ENCODE measurements around the gene PDCD11. TPM values are rescaled to one million over a fixed set of nuclear protein-coding genes. Genes with fewer than 3 reads are reported as not detected.

PDCD11 gene
- total RNA-seq, 1 experiment from 2014 or later, result 81.7 TPM

- peak overlapping the region; percentile 33 for H3K27ac Mint-ChIP-seq (ENCODE audit: low read depth, unreplicated experiment)
- POLR2A ChIA-PET, result no interaction called here
- peaks cover 99% of the 10 kb centered on the region for H3K36me3 Mint-ChIP-seq (ENCODE audit: insufficient read depth, unreplicated experiment)
- no peak for TF ChIP-seq CTCF (IDR thresholded peaks at IDR 0.05; ENCODE audit: unreplicated experiment)
- no peak for DNase-seq (ENCODE audit: unreplicated experiment)
- no peaks in the 10 kb centered on the region for H3K4me1 Mint-ChIP-seq (ENCODE audit: insufficient read depth, unreplicated experiment)
- H3K4me3 Mint-ChIP-seq (ENCODE audit: unreplicated experiment), result no peak overlapping the region
- H3K9me3 Mint-ChIP-seq (ENCODE audit: unreplicated experiment), result no peaks in the 10 kb centered on the region
- H3K27me3 Mint-ChIP-seq (ENCODE audit: insufficient read depth, unreplicated experiment), result no peaks in the 10 kb centered on the region
- no TSS peak for BruUV-seq (replicated peaks)
- intact Hi-C loops (cut with micrococcal nuclease), result no loop called here
- CTCF ChIA-PET, result no interaction called here
These were observed 32.7 kb downstream of the PDCD11 start for GRCh38 chr10:103428989-103429643.

GRCh38 chr10:103429647-103430046 is 33.2 kb downstream of the PDCD11 start:
- Mint-ChIP-seq H3K27me3 (ENCODE audit: insufficient read depth, unreplicated experiment) (no peaks in the 10 kb centered on the region), H3K9me3 (ENCODE audit: unreplicated experiment) (no peaks in the 10 kb centered on the region), H3K27ac (ENCODE audit: low read depth, unreplicated experiment) (no peak overlapping the region), H3K4me1 (ENCODE audit: insufficient read depth, unreplicated experiment) (no peaks in the 10 kb centered on the region), H3K36me3 (ENCODE audit: insufficient read depth, unreplicated experiment) (peaks cover 98% of the 10 kb centered on the region), H3K4me3 (ENCODE audit: unreplicated experiment) (no peak overlapping the region)
- DNase-seq (ENCODE audit: unreplicated experiment), result no peak
- no TSS peak for BruUV-seq (replicated peaks)
- ChIA-PET CTCF (no interaction called here), POLR2A (no interaction called here)
- TF ChIP-seq CTCF (IDR thresholded peaks at IDR 0.05; ENCODE audit: unreplicated experiment), result no peak
- intact Hi-C loops (cut with micrococcal nuclease), result no loop called here

GRCh38 chr10:103431902-103432301 is 35.5 kb downstream of the PDCD11 start:
- POLR2A ChIA-PET, result no interaction called here
- intact Hi-C loops (cut with micrococcal nuclease), result no loop called here
- Mint-ChIP-seq H3K36me3 (ENCODE audit: insufficient read depth, unreplicated experiment) (peaks cover 98% of the 10 kb centered on the region), H3K9me3 (ENCODE audit: unreplicated experiment) (no peaks in the 10 kb centered on the region), H3K4me3 (ENCODE audit: unreplicated experiment) (no peak overlapping the region), H3K27ac (ENCODE audit: low read depth, unreplicated experiment) (no peak overlapping the region), H3K27me3 (ENCODE audit: insufficient read depth, unreplicated experiment) (no peaks in the 10 kb centered on the region), H3K4me1 (ENCODE audit: insufficient read depth, unreplicated experiment) (no peaks in the 10 kb centered on the region)
- CTCF ChIA-PET, result interaction anchor here (0.8 to 2.1 kb wide), 3 partner anchors 13 to 54 kb away, joined by 3 to 8 read pairs (median 5); no protein-coding TSS in a partner anchor
- no peak for TF ChIP-seq CTCF (IDR thresholded peaks at IDR 0.05; ENCODE audit: unreplicated experiment)
- BruUV-seq (replicated peaks), result no TSS peak
- DNase-seq (ENCODE audit: unreplicated experiment), result no peak

GRCh38 chr10:103433858-103434257 is 37.4 kb downstream of the PDCD11 start:
- no peak for TF ChIP-seq CTCF (IDR thresholded peaks at IDR 0.05; ENCODE audit: unreplicated experiment)
- H3K4me1 Mint-ChIP-seq (ENCODE audit: insufficient read depth, unreplicated experiment), result no peaks in the 10 kb centered on the region
- no peak overlapping the region for H3K27ac Mint-ChIP-seq (ENCODE audit: low read depth, unreplicated experiment)
- no peak overlapping the region for H3K4me3 Mint-ChIP-seq (ENCODE audit: unreplicated experiment)
- BruUV-seq (replicated peaks), result no TSS peak
- intact Hi-C loops (cut with micrococcal nuclease), result no loop called here
- CTCF ChIA-PET, result interaction anchor here (0.8 to 2.1 kb wide), 2 partner anchors 17 to 252 kb away, joined by 3 to 8 read pairs; no protein-coding TSS in a partner anchor
- no peak for DNase-seq (ENCODE audit: unreplicated experiment)
- POLR2A ChIA-PET, result interaction anchor here (0.6 to 1.3 kb wide), 4 partner anchors 8 to 59 kb away, joined by 3 read pairs; partner anchors contain the start of genes ATP5MK and PDCD11
- no peaks in the 10 kb centered on the region for H3K27me3 Mint-ChIP-seq (ENCODE audit: insufficient read depth, unreplicated experiment)
- H3K9me3 Mint-ChIP-seq (ENCODE audit: unreplicated experiment), result no peaks in the 10 kb centered on the region
- peaks cover 98% of the 10 kb centered on the region for H3K36me3 Mint-ChIP-seq (ENCODE audit: insufficient read depth, unreplicated experiment)

Data from MCF 10A (cell line).